HCT116 (cell line): ENCODE measurements around the gene TMEM150C. TPM values are rescaled to one million over a fixed set of nuclear protein-coding genes. Genes with fewer than 3 reads are reported as not detected.
"Not testable (repeated sequence)": the region's sequence is repeated elsewhere in the genome, so short reads cannot be mapped to it uniquely, and the experiment has no call there.

Experiments used
- ATAC-seq: fragments of 200-7000 bp; cut with Tn5 transposase; 2 replicates; pipeline ENCODE4 v1.9.1; 2020; ENCODE audit warnings: mild to moderate bottlenecking, moderate library complexity
- BruUV-seq: library from RNA; stranded (reverse); fragments of 400-500 nt; replicated peaks from 2 replicates; lab custom pipeline; 2021; lab: Mats Ljungman, UMichigan
- CTCF ChIA-PET: fragments of 300-600 bp; sonication (Branson Sonifier 250); formaldehyde crosslinking; loops from one replicate; lab custom pipeline; 2021; ENCODE audit warnings: antibody characterized with exemption; lab: Charles Lee
- POLR2A ChIA-PET: fragments of 300-600, 350-600 bp; sonication (Branson Sonifier 250); formaldehyde crosslinking; loops from one replicate; lab custom pipeline; 2021; ENCODE audit warnings: antibody characterized with exemption; lab: Charles Lee
- RAD21 ChIA-PET, 2 experiments: fragments of 300-600 bp; sonication (Branson Sonifier 250); formaldehyde crosslinking; loops; one replicate each; lab custom pipeline; 2023; ENCODE audit warnings: low total read pairs in 2 of 2; ENCODE audit not compliant: uncharacterized antibody in 2 of 2, unreplicated experiment in 2 of 2, low non-redundant PET in 1 of 2; lab: Charles Lee
- DNase-seq: peaks from one replicate; pipeline ENCODE4 v3.0.0-alpha.2; 2010; ENCODE audit warnings: low read depth, low spot score
- H2AFZ ChIP-seq: fragments of 200-600 bp; shearing (Covaris generic), sonication (generic); 2 replicates; pipeline ENCODE4 v1.6.1; 2017; ENCODE audit warnings: low read depth, mixed run types, mixed read lengths, antibody characterized with exemption, low read length; ENCODE audit not compliant: poor library complexity, severe bottlenecking
- H3K27ac ChIP-seq: 2 replicates; pipeline ENCODE4 v1.5.1; 2012; ENCODE audit warnings: low read depth, low read length
- H3K27me3 ChIP-seq: fragments of 200-600 bp; sonication (generic); 2 replicates; pipeline ENCODE4 v1.6.1; 2016; ENCODE audit warnings: mixed run types, low read length, mixed read lengths; ENCODE audit not compliant: insufficient read depth
- H3K36me3 ChIP-seq, 2 experiments: fragments of 200-500 bp in 1 of 2; fragments of 200-600 bp in 1 of 2; sonication (Bioruptor generic) in 1 of 2; sonication (generic) in 1 of 2; 2 replicates each; pipeline versions ENCODE4 v1.5.1 to v1.6.1; 2014 to 2016; ENCODE audit warnings: low read length in 2 of 2, inconsistent platforms in 1 of 2, mixed read lengths in 1 of 2, mixed run types in 1 of 2; ENCODE audit not compliant: insufficient read depth in 2 of 2, control insufficient read depth in 1 of 2
- H3K4me1 ChIP-seq, 2 experiments: fragments of 200-600 bp in 1 of 2; sonication (generic) in 1 of 2; 2 replicates each; pipeline versions ENCODE4 v1.5.1 to v1.6.1; 2012 to 2017; ENCODE audit warnings: low read length in 2 of 2, inconsistent platforms in 1 of 2, mild to moderate bottlenecking in 1 of 2, mixed read lengths in 1 of 2, mixed run types in 1 of 2, moderate library complexity in 1 of 2; ENCODE audit not compliant: insufficient read depth in 2 of 2, control insufficient read depth in 1 of 2
- H3K4me2 ChIP-seq: fragments of 200-600 bp; sonication (generic); 2 replicates; pipeline ENCODE4 v1.6.1; 2017; ENCODE audit warnings: mixed run types, low read length, mixed read lengths
- H3K4me3 ChIP-seq, 2 experiments: fragments of 200-600 bp in 1 of 2; sonication (generic) in 1 of 2; replicated peaks in 1 of 2; 2 replicates each; pipeline ENCODE4 v1.5.1; 2011 to 2016; ENCODE audit warnings: low read length in 2 of 2, control low read depth in 1 of 2, low read depth in 1 of 2, mild to moderate bottlenecking in 1 of 2, mixed read lengths in 1 of 2, mixed run types in 1 of 2
- H3K79me2 ChIP-seq: fragments of 200-600 bp; sonication (generic); 2 replicates; pipeline ENCODE4 v1.6.1; 2017; ENCODE audit warnings: mild to moderate bottlenecking, mixed run types, low read length, moderate library complexity, mixed read lengths; ENCODE audit not compliant: insufficient read depth
- H3K9ac ChIP-seq: fragments of 200-600 bp; sonication (generic); 2 replicates; pipeline ENCODE4 v1.6.1; 2016; ENCODE audit warnings: low read length, mixed read lengths
- H3K9me2 ChIP-seq: fragments of 200-600 bp; sonication (generic), shearing (Covaris generic); 2 replicates; pipeline ENCODE4 v1.6.1; 2017; ENCODE audit warnings: mixed run types, mild to moderate bottlenecking, moderate library complexity; ENCODE audit not compliant: insufficient read depth
- H3K9me3 ChIP-seq, 2 experiments: fragments of 200-500 bp in 1 of 2; fragments of 200-600 bp in 1 of 2; sonication (Bioruptor generic) in 1 of 2; sonication (generic) in 1 of 2; 2 replicates each; pipeline ENCODE4 v1.6.1; 2014 to 2017; ENCODE audit warnings: low read length in 2 of 2, mixed read lengths in 2 of 2, inconsistent platforms in 1 of 2, low read depth in 1 of 2, mild to moderate bottlenecking in 1 of 2, mixed run types in 1 of 2, moderate library complexity in 1 of 2; ENCODE audit not compliant: control insufficient read depth in 1 of 2, insufficient read depth in 1 of 2
- H4K20me1 ChIP-seq: fragments of 200-600 bp; sonication (generic), shearing (Covaris generic); 2 replicates; pipeline ENCODE4 v1.6.1; 2017; ENCODE audit warnings: mixed run types, mild to moderate bottlenecking, moderate library complexity; ENCODE audit not compliant: insufficient read depth
- MAX ChIP-seq: IDR thresholded peaks from 2 replicates; pipeline ENCODE4 v1.6.1; 2012
- RAD21 ChIP-seq: IDR thresholded peaks from 2 replicates; pipeline ENCODE4 v1.6.1; 2012; ENCODE audit warnings: low read depth, mild to moderate bottlenecking
- YY1 ChIP-seq: IDR thresholded peaks from 2 replicates; pipeline ENCODE4 v1.6.1; 2011; ENCODE audit warnings: low read length, low read depth, moderate library complexity, mild to moderate bottlenecking; ENCODE audit not compliant: insufficient replicate concordance; ENCODE audit errors: extremely low read depth
- intact Hi-C: fragments of 100-400 bp; cut with micrococcal nuclease; formaldehyde crosslinking; loops from 2 replicates; pipeline ENCODE4 v1.10.0; 2022
- total RNA-seq: library from RNA; stranded (reverse); gene quantifications from one replicate; pipeline ENCODE4 v1.2.1, GENCODE V29; 2021; ENCODE audit not compliant: unreplicated experiment
- TF ChIP-seq, protein P1 (sequence below), 3 experiments: fragments of 200-600 bp in 1 of 3; sonication (generic) in 1 of 3; IDR thresholded peaks in 2 of 3; conservative IDR thresholded peaks in 1 of 3; 2 replicates each; pipeline ENCODE4 v1.5.1; 2012 to 2017; ENCODE audit warnings: low read depth in 2 of 3, low read length in 2 of 3, antibody characterized with exemption in 1 of 3, borderline replicate concordance in 1 of 3, control low read depth in 1 of 3, mild to moderate bottlenecking in 1 of 3, mixed read lengths in 1 of 3, mixed run types in 1 of 3, moderate library complexity in 1 of 3; ENCODE audit not compliant: insufficient read depth in 1 of 3

TMEM150C gene
- total RNA-seq, 1 experiment from 2014 or later: 1.2 TPM

- intact Hi-C loops, H2AFZ ChIP-seq, H3K36me3 ChIP-seq, H3K9ac ChIP-seq, H3K27ac ChIP-seq, H3K4me2 ChIP-seq, DNase-seq, H3K27me3 ChIP-seq, BruUV-seq, H3K4me1 ChIP-seq, POLR2A ChIA-PET, H3K9me2 ChIP-seq, H3K9me3 ChIP-seq, H3K4me3 ChIP-seq, H3K79me2 ChIP-seq, H4K20me1 ChIP-seq, ATAC-seq, RAD21 ChIA-PET, CTCF ChIA-PET: not testable (repeated sequence)
These were observed 88.7 kb downstream of the TMEM150C start for GRCh38 chr4:82473080-82473479.

GRCh38 chr4:82469791-82470345, 91.9 kb downstream of the TMEM150C start:
- Histone ChIP-seq H3K27ac (no peak overlapping the region), H3K36me3 (0 out of 4 replicates have a peak, but pooled peaks cover 0 to 7% of the 10 kb centered on the region in 2 experiments), H3K4me3 (no peak overlapping the region), H3K9me2 (no peaks in the 10 kb centered on the region; the same call in 1 of the 2 replicates), H3K9ac (no peak overlapping the region), H2AFZ (no peak overlapping the region), H3K27me3 (no peaks in the 10 kb centered on the region), H3K4me1 (no peaks in the 10 kb centered on the region), H3K79me2 (no peaks in the 10 kb centered on the region), H4K20me1 (no peaks in the 10 kb centered on the region), H3K4me2 (no peak overlapping the region), H3K9me3 (no peaks in the 10 kb centered on the region)
- BruUV-seq: no TSS peak
- POLR2A ChIA-PET: no interaction called here
- RAD21 ChIA-PET: no interaction called here
- DNase-seq (no peak), ATAC-seq (no peak; the same call in 1 of the 2 replicates)
- intact Hi-C loops: no loop called here
- CTCF ChIA-PET: interaction anchor here (1.0 to 1.6 kb wide), 2 partner anchors 7 to 269 kb away, joined by 3 to 6 read pairs; no protein-coding TSS in a partner anchor
- TF ChIP-seq, protein P1, sequence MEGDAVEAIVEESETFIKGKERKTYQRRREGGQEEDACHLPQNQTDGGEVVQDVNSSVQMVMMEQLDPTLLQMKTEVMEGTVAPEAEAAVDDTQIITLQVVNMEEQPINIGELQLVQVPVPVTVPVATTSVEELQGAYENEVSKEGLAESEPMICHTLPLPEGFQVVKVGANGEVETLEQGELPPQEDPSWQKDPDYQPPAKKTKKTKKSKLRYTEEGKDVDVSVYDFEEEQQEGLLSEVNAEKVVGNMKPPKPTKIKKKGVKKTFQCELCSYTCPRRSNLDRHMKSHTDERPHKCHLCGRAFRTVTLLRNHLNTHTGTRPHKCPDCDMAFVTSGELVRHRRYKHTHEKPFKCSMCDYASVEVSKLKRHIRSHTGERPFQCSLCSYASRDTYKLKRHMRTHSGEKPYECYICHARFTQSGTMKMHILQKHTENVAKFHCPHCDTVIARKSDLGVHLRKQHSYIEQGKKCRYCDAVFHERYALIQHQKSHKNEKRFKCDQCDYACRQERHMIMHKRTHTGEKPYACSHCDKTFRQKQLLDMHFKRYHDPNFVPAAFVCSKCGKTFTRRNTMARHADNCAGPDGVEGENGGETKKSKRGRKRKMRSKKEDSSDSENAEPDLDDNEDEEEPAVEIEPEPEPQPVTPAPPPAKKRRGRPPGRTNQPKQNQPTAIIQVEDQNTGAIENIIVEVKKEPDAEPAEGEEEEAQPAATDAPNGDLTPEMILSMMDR (IDR thresholded peaks at IDR 0.05 in 2 of 3, conservative IDR thresholded peaks at IDR 0.05 in 1 of 3; ENCODE audit: borderline replicate concordance in 1 of 3, insufficient read depth in 1 of 3, low read depth in 2 of 3, low read length in 2 of 3): 0 out of 6 replicates have a peak, but pooled peaks of 1 of the 3 experiments have one; percentile 3
- TF ChIP-seq YY1: no peak
- peak; percentile 32 for TF ChIP-seq RAD21
- TF ChIP-seq MAX: no peak
